ENCODE results near the gene EIF5.
A peak's percentile ranks its signal among the peaks of the same experiment; 100 is the strongest.

The EIF5 gene

DNA sequence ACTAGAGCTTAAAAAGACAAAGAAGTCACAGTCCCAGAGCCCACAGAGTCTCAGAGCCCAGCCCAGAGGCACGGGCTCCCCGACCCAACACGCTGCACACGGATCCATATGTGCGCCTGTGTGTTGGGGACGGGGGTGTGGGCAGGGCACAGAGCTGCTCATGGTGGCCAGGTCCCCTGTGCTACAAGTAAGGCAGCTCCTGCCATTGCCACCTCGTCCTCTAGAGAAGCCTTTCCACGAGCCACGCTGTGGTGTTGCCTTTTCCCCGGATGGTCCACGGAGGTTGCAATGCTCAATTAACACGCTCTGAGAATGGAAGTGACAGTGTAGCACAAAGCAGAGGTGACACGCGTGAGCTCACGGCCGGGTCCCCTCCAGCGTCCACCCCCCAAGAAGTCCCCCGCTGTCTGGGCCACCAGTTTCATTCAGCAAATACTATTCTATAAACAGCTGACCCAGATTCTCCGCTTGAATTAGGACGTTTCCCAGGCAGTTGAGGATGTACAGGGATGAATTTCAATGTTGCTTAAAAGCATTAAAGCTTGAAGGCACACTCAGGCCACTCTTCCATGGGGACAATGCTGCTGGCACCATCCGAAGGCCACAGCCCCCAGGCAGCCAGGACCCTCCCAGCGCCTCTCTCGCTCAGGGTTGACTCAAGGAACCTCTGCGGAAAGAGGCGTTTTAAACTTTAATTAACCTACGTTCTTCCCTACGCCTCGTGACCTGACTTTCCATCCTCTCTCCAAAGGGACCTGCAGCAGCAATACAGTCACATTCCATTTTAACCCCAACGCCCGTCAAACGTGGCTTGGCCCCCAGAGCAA, 22.7 kb upstream of the EIF5 start:
- DNase-seq, result no peak

DNA sequence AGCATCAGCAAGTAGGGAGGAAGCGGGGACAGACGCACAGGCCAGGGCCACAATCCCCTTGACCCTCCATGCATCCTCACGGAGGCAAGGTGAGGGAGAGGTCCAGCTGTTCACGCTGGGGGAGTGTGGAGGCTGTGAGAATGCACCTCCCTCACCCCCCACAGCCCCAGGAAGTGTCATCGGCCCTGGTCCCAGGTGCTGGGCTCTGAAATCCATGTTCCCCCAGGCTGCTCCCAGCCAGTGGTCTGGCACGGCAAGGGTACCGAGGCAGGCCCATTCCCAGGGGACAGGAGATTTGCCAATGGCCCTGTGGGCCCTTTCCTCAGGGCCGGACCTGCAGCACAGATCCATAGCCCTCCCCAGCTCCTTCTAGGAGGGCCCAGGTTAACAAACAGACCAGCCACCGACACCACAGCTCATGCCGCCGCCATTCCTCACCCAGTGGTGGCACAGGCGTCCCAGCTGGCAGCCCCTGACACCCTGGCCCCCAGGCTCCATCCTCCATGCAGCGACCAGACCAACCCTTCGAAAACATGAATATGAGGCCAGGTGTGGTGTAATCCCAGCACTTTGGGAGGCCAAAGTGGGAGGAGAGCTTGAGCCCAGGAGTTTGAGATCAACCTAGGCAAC, 21.9 kb upstream of the EIF5 start:
- no peak for DNase-seq

DNA sequence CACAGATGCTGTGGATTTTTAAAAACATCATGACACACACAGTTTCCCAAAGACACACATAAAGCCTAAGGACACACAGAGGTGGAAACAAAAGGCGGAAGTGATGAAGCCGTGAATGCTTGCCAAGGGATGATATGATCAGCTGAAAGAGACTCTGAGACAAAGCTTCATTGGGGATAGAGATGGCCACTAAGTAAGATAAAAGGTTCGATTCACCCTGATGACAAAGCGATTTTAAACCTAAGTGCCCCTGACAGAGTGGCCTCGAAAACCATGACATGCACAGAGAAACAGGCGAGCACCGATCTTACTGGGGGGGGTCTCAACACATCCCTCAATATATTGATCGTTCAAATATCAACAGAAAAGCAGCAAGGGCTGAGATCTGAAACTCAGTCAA, 20.3 kb upstream of the EIF5 start:
- no peak for DNase-seq

- DNase-seq, result no peak
These were observed 19.4 kb upstream of the EIF5 start for GRCh38 chr14:103314496-103315277.

GRCh38 chr14:103315351-103315911, 18.6 kb upstream of the EIF5 start:
- no peak for DNase-seq

DNA sequence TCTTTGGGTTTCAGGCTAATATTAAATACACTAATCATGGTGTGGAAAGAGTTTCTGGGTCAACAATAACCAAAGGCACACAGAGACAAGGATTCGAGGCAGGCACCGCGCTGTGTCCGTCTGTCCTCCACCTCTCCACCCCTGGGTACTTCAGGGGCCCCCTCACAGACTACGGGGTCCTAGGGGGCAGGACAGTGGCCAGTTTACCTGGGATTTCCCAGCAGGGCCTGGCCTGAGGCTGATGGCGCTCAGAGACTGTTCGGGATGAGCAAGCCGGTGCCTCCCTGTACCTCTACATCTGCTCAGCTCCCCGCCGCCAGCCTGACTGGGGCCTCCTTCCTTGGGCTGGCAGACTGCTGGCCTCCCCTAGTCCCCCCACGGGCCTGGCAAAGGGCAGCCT, 18.1 kb upstream of the EIF5 start:
- no peak for DNase-seq

- no peak for DNase-seq
These were observed 17.3 kb upstream of the EIF5 start for GRCh38 chr14:103316721-103317121.

DNA sequence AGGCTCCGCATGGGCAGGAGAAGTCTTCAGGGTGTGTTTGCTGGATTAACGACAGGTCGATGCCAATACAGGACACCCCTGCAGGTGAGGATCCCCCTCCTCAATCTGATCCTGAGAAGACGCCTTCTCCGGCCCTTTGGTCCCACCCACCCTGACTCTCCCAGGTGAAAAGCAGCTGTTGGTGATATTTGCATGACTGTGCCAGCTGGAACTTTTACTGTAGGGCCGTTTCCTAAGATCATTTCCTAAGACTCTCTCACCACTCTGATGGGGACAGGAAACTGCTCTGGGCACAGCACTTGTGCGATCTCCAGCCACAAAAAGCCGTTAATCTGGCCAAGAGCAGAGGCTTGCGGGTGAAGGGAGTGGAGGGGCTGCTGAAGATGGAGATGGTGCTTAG, 16.8 kb upstream of the EIF5 start:
- no peak for DNase-seq

DNA sequence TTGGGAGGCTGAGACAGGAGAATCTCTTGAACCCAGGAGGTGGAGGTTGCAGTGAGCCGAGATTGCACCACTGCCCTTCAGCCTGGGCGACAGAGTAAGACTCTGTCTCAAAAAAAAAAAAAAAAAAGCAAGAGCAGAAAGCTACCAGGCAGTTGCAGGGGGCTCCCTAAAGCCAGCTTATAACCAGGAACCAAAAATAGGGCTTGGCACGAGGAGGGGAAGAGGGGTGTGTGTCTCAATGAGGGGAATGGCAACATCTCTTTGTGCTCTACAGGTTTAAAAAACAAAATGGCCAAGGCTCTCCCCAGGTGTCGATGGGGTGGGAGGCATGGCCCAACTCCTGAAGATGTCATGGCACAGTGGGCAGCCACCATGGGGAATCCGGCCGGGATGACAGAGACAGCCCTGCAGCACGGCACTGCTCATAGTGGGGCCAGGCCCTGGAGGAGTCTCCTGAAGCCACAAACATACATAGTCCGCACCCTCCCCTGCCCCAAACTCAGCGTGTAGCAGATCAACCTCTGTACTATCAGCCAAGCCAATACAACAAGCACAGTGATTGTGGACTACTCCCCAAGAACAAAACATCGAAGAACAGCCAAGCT, 16.0 kb upstream of the EIF5 start:
- DNase-seq, result no peak

- no peak for DNase-seq
These were observed 15.2 kb upstream of the EIF5 start for GRCh38 chr14:103318750-103319419.

DNA sequence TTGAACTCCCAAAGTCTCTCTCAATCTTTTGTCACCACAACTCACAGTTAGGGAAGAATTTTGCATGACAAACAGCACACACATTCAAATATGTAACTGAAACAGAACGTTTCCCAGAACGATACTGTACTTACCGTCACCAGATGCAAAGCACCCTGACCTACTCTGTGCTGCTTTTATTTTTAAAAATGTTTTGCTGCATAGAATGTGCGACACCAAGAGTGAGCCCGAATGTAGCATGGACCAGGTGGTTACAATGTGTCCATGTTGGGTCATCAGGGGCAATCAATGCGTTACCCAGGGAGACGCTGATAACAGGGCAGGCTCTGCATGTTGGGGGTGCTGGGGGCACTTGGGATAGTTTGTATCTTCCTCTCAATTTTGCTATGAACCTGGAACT, 14.6 kb upstream of the EIF5 start:
- no peak for DNase-seq

GRCh38 chr14:103326078-103326477, 8.0 kb upstream of the EIF5 start:
- DNase-seq, result no peak

DNA sequence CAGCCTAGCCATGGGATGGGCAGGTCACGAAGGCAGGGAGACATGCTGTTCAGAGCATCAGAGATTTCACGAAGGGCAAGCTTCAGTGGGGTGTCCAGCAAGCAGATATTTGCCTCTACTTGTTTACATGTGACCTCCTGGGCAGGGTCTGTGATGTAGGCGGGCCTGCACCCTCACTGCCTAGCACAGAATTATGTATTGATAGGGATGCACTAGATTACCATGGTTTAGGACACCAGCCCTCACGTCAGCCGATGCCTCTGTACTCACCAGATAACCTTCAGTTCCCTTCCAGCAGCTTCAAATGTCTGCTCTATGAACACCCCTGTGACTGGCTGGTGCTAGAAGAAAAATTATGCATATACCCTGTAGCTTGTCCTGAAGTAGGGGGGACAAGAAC, 5.1 kb upstream of the EIF5 start:
- DNase-seq, result no peak

DNA sequence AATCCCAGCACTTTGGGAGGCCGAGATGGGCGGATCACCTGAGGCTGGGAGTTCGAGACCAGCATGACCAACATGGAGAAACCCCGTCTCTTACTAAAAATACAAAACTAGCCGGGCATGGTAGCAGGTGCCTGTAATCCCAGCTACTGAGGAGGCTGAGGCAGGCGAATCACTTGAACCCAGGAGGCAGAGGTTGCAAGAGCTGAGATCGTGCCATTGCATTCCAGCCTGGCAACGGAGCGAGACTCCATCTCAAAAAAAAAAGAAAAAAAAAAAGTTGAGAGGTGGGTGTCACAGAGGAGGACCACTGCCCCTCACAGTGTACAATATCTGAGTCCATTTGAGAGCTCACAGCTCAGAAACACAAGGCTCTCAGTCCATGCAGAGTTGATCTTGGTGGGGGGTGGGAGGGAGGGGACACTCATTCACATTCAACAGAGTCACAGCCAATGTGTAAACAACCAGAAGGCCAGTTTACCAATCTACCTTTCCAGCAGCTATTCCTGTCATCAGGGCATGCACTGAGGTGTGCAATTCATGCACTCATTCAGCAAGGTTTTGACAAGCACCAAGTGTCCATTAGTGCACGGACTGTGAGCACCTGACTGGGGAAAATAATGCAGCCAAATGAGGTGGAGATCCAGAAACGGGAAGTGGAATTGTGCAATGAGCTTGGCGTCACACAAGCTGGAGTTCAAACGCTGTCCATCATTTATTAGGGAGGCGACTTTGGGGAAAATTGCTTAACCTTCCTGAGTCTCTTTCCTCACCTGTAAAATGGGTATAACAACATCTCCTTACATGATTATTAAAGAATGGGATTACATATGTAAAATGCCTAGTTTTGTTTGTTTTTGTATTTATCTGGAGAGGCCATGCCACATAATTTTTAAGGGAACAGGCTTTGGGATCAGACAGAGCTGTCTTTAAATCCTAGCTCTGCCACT, 4.4 kb upstream of the EIF5 start:
- no peak for DNase-seq

- DNase-seq, result no peak
These were observed 3.5 kb upstream of the EIF5 start for GRCh38 chr14:103330536-103330935.

DNA sequence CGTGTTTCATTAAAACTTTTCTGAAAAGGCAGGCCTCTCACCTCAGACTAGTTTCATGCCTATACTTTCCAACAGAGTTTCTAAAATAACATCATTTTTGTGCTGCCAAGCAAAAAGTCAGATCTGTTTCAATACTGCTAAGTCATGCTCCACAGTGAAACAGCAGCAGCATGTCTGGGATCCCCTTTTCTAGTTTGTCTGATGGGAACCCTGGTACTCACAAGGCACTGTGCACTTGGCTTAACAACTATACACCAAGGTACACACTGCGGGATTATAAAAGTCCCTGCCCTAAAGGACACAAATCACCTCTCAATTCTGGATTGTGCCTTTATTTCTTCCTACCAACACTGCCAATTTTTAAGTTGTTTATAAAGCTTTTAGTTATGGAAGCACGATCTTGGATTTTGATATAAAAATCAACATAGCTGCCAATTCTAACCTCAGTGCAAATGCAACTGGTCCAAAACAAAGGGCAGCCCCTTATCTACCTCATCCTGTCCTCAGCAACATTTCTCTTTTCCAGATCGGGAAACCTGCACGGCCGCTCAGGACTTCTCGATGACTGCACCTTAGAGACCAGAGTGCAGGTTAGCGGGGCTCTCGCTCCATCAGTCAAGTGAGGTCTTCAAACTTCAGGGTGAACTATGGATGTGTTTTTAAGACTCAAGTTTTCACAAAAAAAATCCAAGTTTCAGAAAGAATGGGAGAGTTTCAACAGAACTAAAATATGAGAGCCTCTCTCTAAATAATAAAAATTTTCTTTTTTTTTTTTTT, 1.7 kb upstream of the EIF5 start:
- no peak for DNase-seq

DNA sequence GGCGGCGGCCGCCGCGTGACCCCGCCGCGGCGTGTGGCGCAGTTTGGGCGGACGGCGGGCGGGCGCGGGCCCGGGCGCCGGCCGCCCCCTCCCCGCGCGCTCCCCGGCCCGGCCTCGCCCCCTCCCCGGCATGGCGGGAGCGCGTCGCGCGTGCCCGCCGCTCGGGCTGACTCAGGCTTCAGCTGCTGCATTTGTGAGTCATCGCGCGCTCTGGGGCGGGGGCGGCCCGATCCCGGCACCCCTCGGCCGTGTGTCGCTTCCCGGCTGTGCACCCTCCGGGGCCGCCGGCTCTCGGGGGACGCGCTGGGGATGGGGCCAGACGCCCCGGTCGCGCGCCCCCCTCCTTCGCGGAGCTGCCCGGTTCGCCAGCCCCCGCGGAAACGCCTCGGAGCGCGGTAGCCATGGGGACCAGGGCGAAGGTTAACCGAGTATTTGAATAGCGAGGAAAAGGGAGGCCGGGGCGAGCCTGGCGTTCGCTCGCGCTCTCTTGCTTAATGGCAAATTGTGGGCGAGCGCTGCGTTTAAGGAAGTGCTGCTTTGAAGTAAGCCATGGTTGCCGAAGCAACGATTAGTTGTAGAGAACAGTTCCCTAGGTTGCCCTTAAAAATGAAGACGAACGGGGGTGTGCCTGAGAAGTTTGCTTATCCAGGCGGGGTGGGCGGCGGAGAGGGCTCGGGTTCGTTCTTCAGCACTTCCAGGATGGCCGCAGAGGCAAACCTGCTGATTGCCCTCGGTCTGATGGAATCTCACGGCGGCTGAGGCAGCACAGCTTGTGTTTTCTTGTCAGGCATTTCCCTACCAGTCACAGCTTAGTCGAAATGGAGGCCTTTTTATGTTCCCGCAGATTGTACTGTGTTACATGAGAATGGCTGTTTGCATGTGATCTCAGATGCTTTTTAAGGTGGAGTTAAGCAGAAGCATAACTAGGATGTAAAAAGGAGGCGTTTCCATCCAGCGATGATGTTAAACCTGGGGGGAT, 896 bp downstream of the EIF5 start:
- DNase-seq, result peak; percentile 57

- DNase-seq, result no peak
These were observed 2.2 kb downstream of the EIF5 start for GRCh38 chr14:103336191-103336590.

GRCh38 chr14:103337794-103338193, 3.8 kb downstream of the EIF5 start:
- no peak for DNase-seq
